Measurements from ENCODE around the gene SRPRB. TPM values are rescaled to one million over a fixed set of nuclear protein-coding genes. Genes with fewer than 3 reads are reported as not detected.

The SRPRB gene
- total RNA-seq, 1 experiment from 2014 or later: 54.8 TPM

DNA sequence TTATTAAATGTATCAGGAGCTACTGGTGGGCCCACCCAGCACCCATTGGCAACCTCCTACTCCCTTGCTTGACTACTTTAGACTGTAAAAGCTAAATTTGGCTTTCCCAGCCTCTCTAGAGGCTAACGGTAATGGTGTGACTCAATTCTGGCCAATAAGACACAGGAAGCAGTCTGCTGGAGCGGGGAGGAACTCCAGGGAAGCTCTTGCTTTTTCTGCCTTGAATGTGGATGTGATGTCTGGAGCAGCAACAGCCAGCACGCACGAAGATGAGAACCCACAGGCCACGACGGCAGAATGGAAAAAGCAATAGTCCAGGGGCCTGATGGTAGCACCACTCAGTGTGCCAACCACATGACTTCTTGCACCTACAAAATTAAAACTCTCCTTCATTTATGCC is 50.2 kb downstream of the SRPRB start:
- H3K4me1 Mint-ChIP-seq: peaks cover 25 to 27% of the 10 kb centered on the region in 2 experiments
- no peak overlapping the region for H3K14ac ChIP-seq (ENCODE audit: insufficient read depth, low read length)
- H4K8ac ChIP-seq (replicated peaks; ENCODE audit: insufficient read length, low read depth, low read length): no peak overlapping the region
- H4K20me1 ChIP-seq (ENCODE audit: control insufficient read depth, insufficient read depth, insufficient read length): no peaks in the 10 kb centered on the region
- no peak overlapping the region for H3K4me3 Mint-ChIP-seq
- H3K27ac ChIP-seq (ENCODE audit: insufficient read length, low read depth, low read length): no peak overlapping the region
- peaks cover 2% of the 10 kb centered on the region; the same call in 1 of the 2 replicates for H3K4me1 ChIP-seq (ENCODE audit: insufficient read depth, low read length)
- no peak overlapping the region for H3K9ac ChIP-seq (ENCODE audit: extremely low read depth, insufficient read length, low read length)
- no peaks in the 10 kb centered on the region for H3K79me2 ChIP-seq (ENCODE audit: insufficient read depth, low read length)
- H3K36me3 Mint-ChIP-seq (ENCODE audit: insufficient read depth in 1 of 3, low read depth in 3 of 3): no peaks in the 10 kb centered on the region; a peak in 1 of 7 replicates
- no peak overlapping the region for H2BK12ac ChIP-seq (ENCODE audit: insufficient read length, low read depth, low read length)
- no CpG with 5 or more reads among the region's 6 CpGs for WGBS (ENCODE audit: extremely low coverage, insufficient read length, low lambda C conversion rate)
- H3K56ac ChIP-seq (ENCODE audit: insufficient read length, low read depth, low read length): no peak overlapping the region
- no peak overlapping the region for H3K23ac ChIP-seq (ENCODE audit: insufficient read length, low read depth, low read length)
- H2AFZ ChIP-seq (ENCODE audit: low read length): no peak overlapping the region
- no peak overlapping the region for H2BK120ac ChIP-seq (ENCODE audit: low read depth, low read length, poor library complexity, severe bottlenecking)
- no peak overlapping the region for H3K4ac ChIP-seq (ENCODE audit: low read depth, low read length)
- no peak overlapping the region for H3T11ph ChIP-seq (ENCODE audit: low read length)
- no peak overlapping the region for H2BK5ac ChIP-seq (ENCODE audit: insufficient read length, low read length)
- TF ChIP-seq, protein P1, sequence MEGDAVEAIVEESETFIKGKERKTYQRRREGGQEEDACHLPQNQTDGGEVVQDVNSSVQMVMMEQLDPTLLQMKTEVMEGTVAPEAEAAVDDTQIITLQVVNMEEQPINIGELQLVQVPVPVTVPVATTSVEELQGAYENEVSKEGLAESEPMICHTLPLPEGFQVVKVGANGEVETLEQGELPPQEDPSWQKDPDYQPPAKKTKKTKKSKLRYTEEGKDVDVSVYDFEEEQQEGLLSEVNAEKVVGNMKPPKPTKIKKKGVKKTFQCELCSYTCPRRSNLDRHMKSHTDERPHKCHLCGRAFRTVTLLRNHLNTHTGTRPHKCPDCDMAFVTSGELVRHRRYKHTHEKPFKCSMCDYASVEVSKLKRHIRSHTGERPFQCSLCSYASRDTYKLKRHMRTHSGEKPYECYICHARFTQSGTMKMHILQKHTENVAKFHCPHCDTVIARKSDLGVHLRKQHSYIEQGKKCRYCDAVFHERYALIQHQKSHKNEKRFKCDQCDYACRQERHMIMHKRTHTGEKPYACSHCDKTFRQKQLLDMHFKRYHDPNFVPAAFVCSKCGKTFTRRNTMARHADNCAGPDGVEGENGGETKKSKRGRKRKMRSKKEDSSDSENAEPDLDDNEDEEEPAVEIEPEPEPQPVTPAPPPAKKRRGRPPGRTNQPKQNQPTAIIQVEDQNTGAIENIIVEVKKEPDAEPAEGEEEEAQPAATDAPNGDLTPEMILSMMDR (conservative IDR thresholded peaks at IDR 0.05): no peak
- H3K9me3 ChIP-seq (ENCODE audit: control insufficient read depth, low read depth, low read length): no peaks in the 10 kb centered on the region
- no peak overlapping the region for H2AK5ac ChIP-seq (ENCODE audit: insufficient read length, low read length)
- H3K23me2 ChIP-seq (ENCODE audit: insufficient read length, low read depth, low read length, poor library complexity, severe bottlenecking): no peaks in the 10 kb centered on the region
- no peak for DNase-seq
- H3K27ac Mint-ChIP-seq: no peak overlapping the region
- no peaks in the 10 kb centered on the region for H3K27me3 ChIP-seq (ENCODE audit: insufficient read depth, low read length)
- H2BK15ac ChIP-seq (ENCODE audit: low read depth, low read length): no peak overlapping the region
- no peaks in the 10 kb centered on the region for H3K27me3 Mint-ChIP-seq (ENCODE audit: low read depth)
- no peak overlapping the region for H3K4me2 ChIP-seq (ENCODE audit: insufficient read depth, insufficient read length, low read length)
- no peak overlapping the region for H2BK20ac ChIP-seq (ENCODE audit: low read depth, low read length, poor library complexity, severe bottlenecking)
- no peaks in the 10 kb centered on the region for H3K9me3 Mint-ChIP-seq
- H4K5ac ChIP-seq (ENCODE audit: insufficient read length, low read depth, low read length): no peak overlapping the region
- H3K18ac ChIP-seq (ENCODE audit: insufficient read length, low read depth, low read length): no peak overlapping the region
- H3K79me1 ChIP-seq (ENCODE audit: insufficient read depth, low read depth, low read length, poor library complexity, severe bottlenecking): no peaks in the 10 kb centered on the region
- no peak overlapping the region for H4K91ac ChIP-seq (ENCODE audit: insufficient read length, low read depth, low read length)
